A549 (cell line): ENCODE measurements around the gene RNF41. TPM values are rescaled to one million over a fixed set of nuclear protein-coding genes. Genes with fewer than 3 reads are reported as not detected.

Experiments used
- EHF ChIP-seq: fragments of 250-450 bp; sonication (Bioruptor Pico); IDR thresholded peaks from 2 replicates; pipeline ENCODE4 v1.5.0; 2020; ENCODE audit warnings: mild to moderate bottlenecking
- EHMT2 ChIP-seq: fragments of 200-600 bp; sonication (generic); IDR thresholded peaks from 2 replicates; pipeline ENCODE4 v1.6.1; 2016; ENCODE audit warnings: antibody characterized with exemption, low read depth, mild to moderate bottlenecking, moderate library complexity
- EP300 ChIP-seq, 2 experiments: fragments of >200 bp; sonication (Bioruptor Twin); formaldehyde crosslinking; IDR thresholded peaks; 2 replicates in 1 of 2; 3 replicates in 1 of 2; pipeline ENCODE4 v1.6.1; 2016 to 2017
- ESRRA ChIP-seq: fragments of 150-350 bp; IDR thresholded peaks from 2 replicates; pipeline ENCODE4 v1.6.1; 2014; ENCODE audit warnings: mild to moderate bottlenecking, low read length, borderline replicate concordance
- FOSB ChIP-seq: fragments of 250-450 bp; sonication (Bioruptor Pico); IDR thresholded peaks from 2 replicates; pipeline ENCODE4 v1.5.0; 2020; ENCODE audit warnings: mild to moderate bottlenecking, moderate library complexity
- FOXS1 ChIP-seq: fragments of 250-450 bp; sonication (Bioruptor Pico); IDR thresholded peaks from 2 replicates; pipeline ENCODE4 v1.5.0; 2020; ENCODE audit warnings: mild to moderate bottlenecking, moderate library complexity
- HOXA7 ChIP-seq: fragments of 250-450 bp; sonication (Bioruptor Pico); IDR thresholded peaks from 2 replicates; pipeline ENCODE4 v1.5.0; 2020; ENCODE audit warnings: mild to moderate bottlenecking, moderate library complexity
- HOXB13 ChIP-seq: fragments of 250-450 bp; sonication (Bioruptor Pico); IDR thresholded peaks from 2 replicates; pipeline ENCODE4 v1.5.0; 2020; ENCODE audit warnings: low read depth, mild to moderate bottlenecking, moderate library complexity
- JUNB ChIP-seq: fragments of >200 bp; sonication (Bioruptor Twin); formaldehyde crosslinking; IDR thresholded peaks from 2 replicates; pipeline ENCODE4 v1.6.1; 2016
- KDM1A ChIP-seq: fragments of 200-600 bp; sonication (generic); IDR thresholded peaks from 2 replicates; pipeline ENCODE4 v1.6.1; 2016; ENCODE audit warnings: low read depth, mild to moderate bottlenecking
- KDM5A ChIP-seq: fragments of 200-600 bp; sonication (generic); IDR thresholded peaks from 2 replicates; pipeline ENCODE4 v1.6.1; 2016; ENCODE audit warnings: antibody characterized with exemption, mild to moderate bottlenecking
- MAFK ChIP-seq: fragments of 450-650 bp; IDR thresholded peaks from 2 replicates; pipeline ENCODE4 v1.6.1; 2014; ENCODE audit not compliant: partially characterized antibody
- MAZ ChIP-seq: fragments of 150-350 bp; IDR thresholded peaks from 2 replicates; pipeline ENCODE4 v1.6.1; 2014; ENCODE audit warnings: antibody characterized with exemption, low read depth, low read length, borderline replicate concordance
- PHF8 ChIP-seq: fragments of 200-600 bp; sonication (generic); IDR thresholded peaks from 2 replicates; pipeline ENCODE4 v1.6.1; 2016; ENCODE audit warnings: low read depth, mild to moderate bottlenecking, antibody characterized with exemption, moderate library complexity, borderline replicate concordance
- RAD21 ChIP-seq, 2 experiments: fragments of >200 bp in 1 of 2; sonication (Bioruptor Twin) in 1 of 2; formaldehyde crosslinking in 1 of 2; IDR thresholded peaks in 1 of 2; conservative IDR thresholded peaks in 1 of 2; 2 replicates in 1 of 2; 3 replicates in 1 of 2; pipeline ENCODE4 v1.6.1; 2012 to 2018; ENCODE audit warnings: inconsistent platforms in 1 of 2
- RARB ChIP-seq: fragments of 250-450 bp; sonication (Bioruptor Pico); IDR thresholded peaks from 2 replicates; pipeline ENCODE4 v1.8.0; 2021; ENCODE audit warnings: mild to moderate bottlenecking, moderate library complexity
- RCOR1 ChIP-seq: fragments of 150-350 bp; IDR thresholded peaks from 2 replicates; pipeline ENCODE4 v1.6.1; 2014; ENCODE audit warnings: antibody characterized with exemption, low read length, low read depth
- RNF2 ChIP-seq: fragments of 200-600 bp; sonication (generic); IDR thresholded peaks from 2 replicates; pipeline ENCODE4 v1.6.1; 2016; ENCODE audit warnings: low read depth, mild to moderate bottlenecking, antibody characterized with exemption, moderate library complexity, borderline replicate concordance
- SMC3 ChIP-seq: fragments of >200 bp; sonication (Bioruptor Twin); formaldehyde crosslinking; IDR thresholded peaks from 3 replicates; pipeline ENCODE4 v1.6.1; 2018; ENCODE audit warnings: inconsistent platforms
- SREBF2 ChIP-seq: fragments of 450-650 bp; IDR thresholded peaks from 2 replicates; pipeline ENCODE4 v1.6.1; 2014; ENCODE audit warnings: mild to moderate bottlenecking, moderate library complexity
- ZFP36 ChIP-seq: fragments of 450-650 bp; IDR thresholded peaks from 2 replicates; pipeline ENCODE4 v1.6.1; 2014; ENCODE audit warnings: borderline replicate concordance; ENCODE audit not compliant: partially characterized antibody
- ZSCAN20 ChIP-seq: fragments of 250-450 bp; sonication (Bioruptor Pico); IDR thresholded peaks from 2 replicates; pipeline ENCODE4 v1.8.0; 2022; ENCODE audit warnings: mild to moderate bottlenecking, moderate library complexity
- polyA plus RNA-seq, 4 experiments: library from polyadenylated mRNA; depleted of rRNA in 3 of 4; stranded (reverse); fragments of >200 nt; fragmentation: RNase III in 1 of 4; extraction: RNeasy Plus Mini Kit Qiagen cat#74134 plus additional on column Dnase treatment in 1 of 4; gene quantifications; 2 replicates in 3 of 4; 3 replicates in 1 of 4; pipeline ENCODE4 v1.2.3, GENCODE V29; 2011 to 2017
- TF ChIP-seq, protein P1 (sequence below): fragments of 250-450 bp; sonication (Bioruptor Pico); IDR thresholded peaks from 2 replicates; pipeline ENCODE4 v1.5.0; 2021; ENCODE audit warnings: mild to moderate bottlenecking, moderate library complexity, borderline replicate concordance
- TF ChIP-seq, protein P2 (sequence below): fragments of 150-350 bp; IDR thresholded peaks from 2 replicates; pipeline ENCODE4 v1.6.1; 2014; ENCODE audit warnings: low read depth, mild to moderate bottlenecking, low read length
- TF ChIP-seq, protein P3 (sequence below): fragments of >200 bp; sonication (Bioruptor Twin); formaldehyde crosslinking; IDR thresholded peaks from 2 replicates; pipeline ENCODE4 v1.6.1; 2016
- TF ChIP-seq, protein P4 (sequence below): fragments of 200-600 bp; sonication (generic); IDR thresholded peaks from 2 replicates; pipeline ENCODE4 v1.6.1; 2016; ENCODE audit warnings: antibody characterized with exemption, mild to moderate bottlenecking, moderate library complexity
- TF ChIP-seq, protein P5 (sequence below): IDR thresholded peaks from 2 replicates; pipeline ENCODE4 v1.6.1; 2012
- TF ChIP-seq, protein P6 (sequence below): IDR thresholded peaks from 2 replicates; pipeline ENCODE4 v1.6.1; 2012

Gene RNF41
- polyA plus RNA-seq, 2 of the 4 experiments (the other 2 are of a cell fraction): 21.7 to 47.8 TPM

DNA sequence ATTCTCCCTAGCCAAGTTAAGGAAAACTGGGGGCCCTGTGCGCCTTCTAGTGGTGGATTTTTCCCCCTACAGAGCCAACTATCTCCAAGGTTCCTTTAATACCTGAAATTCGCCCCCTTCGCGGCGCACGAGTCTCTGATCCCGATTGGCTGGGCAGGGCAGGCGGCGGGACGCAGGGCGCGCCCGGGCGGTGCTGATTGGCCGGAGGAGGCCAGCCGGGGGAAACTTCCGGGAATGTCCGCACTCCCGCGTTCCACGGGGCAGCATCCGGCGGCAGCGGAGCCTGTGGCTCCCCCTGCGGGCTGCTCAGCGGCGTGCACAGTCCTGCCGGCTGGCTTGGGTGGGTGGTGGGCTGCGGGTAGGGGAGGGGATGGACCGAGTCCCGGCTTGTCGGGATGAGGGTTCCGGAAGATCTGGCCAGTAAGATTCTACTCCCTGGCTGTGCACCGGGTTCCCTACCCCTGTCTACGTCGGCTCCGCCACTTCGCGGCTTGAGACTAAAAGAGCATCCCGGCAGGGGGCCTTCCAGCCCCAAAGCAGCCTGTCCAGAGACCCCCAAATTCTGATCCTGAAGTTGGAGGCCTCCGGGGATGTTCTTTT, 2.5 kb upstream of the RNF41 start, which contains the start of gene NABP2 (continued):
- TF ChIP-seq, protein P1, sequence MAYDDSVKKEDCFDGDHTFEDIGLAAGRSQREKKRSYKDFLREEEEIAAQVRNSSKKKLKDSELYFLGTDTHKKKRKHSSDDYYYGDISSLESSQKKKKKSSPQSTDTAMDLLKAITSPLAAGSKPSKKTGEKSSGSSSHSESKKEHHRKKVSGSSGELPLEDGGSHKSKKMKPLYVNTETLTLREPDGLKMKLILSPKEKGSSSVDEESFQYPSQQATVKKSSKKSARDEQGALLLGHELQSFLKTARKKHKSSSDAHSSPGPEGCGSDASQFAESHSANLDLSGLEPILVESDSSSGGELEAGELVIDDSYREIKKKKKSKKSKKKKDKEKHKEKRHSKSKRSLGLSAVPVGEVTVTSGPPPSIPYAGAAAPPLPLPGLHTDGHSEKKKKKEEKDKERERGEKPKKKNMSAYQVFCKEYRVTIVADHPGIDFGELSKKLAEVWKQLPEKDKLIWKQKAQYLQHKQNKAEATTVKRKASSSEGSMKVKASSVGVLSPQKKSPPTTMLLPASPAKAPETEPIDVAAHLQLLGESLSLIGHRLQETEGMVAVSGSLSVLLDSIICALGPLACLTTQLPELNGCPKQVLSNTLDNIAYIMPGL (CRISPR knock-in tag): peak; percentile 77; the same call in 1 of the 2 replicates
- TF ChIP-seq EHMT2: no peak
- no peak for TF ChIP-seq EP300 (IDR thresholded peaks at IDR 0.05)
- TF ChIP-seq, protein P2, sequence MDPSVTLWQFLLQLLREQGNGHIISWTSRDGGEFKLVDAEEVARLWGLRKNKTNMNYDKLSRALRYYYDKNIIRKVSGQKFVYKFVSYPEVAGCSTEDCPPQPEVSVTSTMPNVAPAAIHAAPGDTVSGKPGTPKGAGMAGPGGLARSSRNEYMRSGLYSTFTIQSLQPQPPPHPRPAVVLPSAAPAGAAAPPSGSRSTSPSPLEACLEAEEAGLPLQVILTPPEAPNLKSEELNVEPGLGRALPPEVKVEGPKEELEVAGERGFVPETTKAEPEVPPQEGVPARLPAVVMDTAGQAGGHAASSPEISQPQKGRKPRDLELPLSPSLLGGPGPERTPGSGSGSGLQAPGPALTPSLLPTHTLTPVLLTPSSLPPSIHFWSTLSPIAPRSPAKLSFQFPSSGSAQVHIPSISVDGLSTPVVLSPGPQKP: no peak
- TF ChIP-seq RCOR1: no peak
- TF ChIP-seq EHF: no peak
- no peak for TF ChIP-seq HOXB13 (CRISPR knock-in tag)
- no peak for TF ChIP-seq ZFP36
- 0 out of 2 replicates have a peak, but pooled peaks have one; percentile 25 for TF ChIP-seq PHF8
- no peak for TF ChIP-seq FOSB (CRISPR knock-in tag)
- TF ChIP-seq RNF2: no peak
- no peak for TF ChIP-seq KDM1A
- no peak for TF ChIP-seq JUNB
- TF ChIP-seq SREBF2: no peak
- TF ChIP-seq ZSCAN20 (CRISPR knock-in tag): no peak
- TF ChIP-seq, protein P3, sequence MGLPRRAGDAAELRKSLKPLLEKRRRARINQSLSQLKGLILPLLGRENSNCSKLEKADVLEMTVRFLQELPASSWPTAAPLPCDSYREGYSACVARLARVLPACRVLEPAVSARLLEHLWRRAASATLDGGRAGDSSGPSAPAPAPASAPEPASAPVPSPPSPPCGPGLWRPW: no peak
- no peak for TF ChIP-seq ESRRA
- TF ChIP-seq, protein P4, sequence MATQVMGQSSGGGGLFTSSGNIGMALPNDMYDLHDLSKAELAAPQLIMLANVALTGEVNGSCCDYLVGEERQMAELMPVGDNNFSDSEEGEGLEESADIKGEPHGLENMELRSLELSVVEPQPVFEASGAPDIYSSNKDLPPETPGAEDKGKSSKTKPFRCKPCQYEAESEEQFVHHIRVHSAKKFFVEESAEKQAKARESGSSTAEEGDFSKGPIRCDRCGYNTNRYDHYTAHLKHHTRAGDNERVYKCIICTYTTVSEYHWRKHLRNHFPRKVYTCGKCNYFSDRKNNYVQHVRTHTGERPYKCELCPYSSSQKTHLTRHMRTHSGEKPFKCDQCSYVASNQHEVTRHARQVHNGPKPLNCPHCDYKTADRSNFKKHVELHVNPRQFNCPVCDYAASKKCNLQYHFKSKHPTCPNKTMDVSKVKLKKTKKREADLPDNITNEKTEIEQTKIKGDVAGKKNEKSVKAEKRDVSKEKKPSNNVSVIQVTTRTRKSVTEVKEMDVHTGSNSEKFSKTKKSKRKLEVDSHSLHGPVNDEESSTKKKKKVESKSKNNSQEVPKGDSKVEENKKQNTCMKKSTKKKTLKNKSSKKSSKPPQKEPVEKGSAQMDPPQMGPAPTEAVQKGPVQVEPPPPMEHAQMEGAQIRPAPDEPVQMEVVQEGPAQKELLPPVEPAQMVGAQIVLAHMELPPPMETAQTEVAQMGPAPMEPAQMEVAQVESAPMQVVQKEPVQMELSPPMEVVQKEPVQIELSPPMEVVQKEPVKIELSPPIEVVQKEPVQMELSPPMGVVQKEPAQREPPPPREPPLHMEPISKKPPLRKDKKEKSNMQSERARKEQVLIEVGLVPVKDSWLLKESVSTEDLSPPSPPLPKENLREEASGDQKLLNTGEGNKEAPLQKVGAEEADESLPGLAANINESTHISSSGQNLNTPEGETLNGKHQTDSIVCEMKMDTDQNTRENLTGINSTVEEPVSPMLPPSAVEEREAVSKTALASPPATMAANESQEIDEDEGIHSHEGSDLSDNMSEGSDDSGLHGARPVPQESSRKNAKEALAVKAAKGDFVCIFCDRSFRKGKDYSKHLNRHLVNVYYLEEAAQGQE: no peak
- TF ChIP-seq MAFK: no peak
- TF ChIP-seq, protein P5, sequence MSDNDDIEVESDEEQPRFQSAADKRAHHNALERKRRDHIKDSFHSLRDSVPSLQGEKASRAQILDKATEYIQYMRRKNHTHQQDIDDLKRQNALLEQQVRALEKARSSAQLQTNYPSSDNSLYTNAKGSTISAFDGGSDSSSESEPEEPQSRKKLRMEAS: peak; percentile 93
- TF ChIP-seq RAD21 (conservative IDR thresholded peaks at IDR 0.05 in 1 of 2, IDR thresholded peaks at IDR 0.05 in 1 of 2): peak; percentile 57 to 73
- TF ChIP-seq MAZ: no peak
- TF ChIP-seq RARB: no peak
- peak; percentile 59; the same call in 1 of the 2 replicates for TF ChIP-seq KDM5A
- TF ChIP-seq, protein P6, sequence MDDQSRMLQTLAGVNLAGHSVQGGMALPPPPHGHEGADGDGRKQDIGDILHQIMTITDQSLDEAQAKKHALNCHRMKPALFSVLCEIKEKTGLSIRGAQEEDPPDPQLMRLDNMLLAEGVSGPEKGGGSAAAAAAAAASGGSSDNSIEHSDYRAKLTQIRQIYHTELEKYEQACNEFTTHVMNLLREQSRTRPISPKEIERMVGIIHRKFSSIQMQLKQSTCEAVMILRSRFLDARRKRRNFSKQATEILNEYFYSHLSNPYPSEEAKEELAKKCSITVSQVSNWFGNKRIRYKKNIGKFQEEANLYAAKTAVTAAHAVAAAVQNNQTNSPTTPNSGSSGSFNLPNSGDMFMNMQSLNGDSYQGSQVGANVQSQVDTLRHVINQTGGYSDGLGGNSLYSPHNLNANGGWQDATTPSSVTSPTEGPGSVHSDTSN: no peak; the same call in 1 of the 2 replicates
- no peak for TF ChIP-seq FOXS1
- no peak for TF ChIP-seq HOXA7
- TF ChIP-seq SMC3: peak; percentile 79
